Fibroblast of skin of left quadriceps (primary cell): Measurements from ENCODE around the gene NAP1L4.

Experiments used
- DNase-seq, 2 experiments: peaks; one replicate each; pipeline ENCODE4 v3.0.0-alpha.2; 2013; ENCODE audit warnings: low read depth in 2 of 2

NAP1L4 gene

DNA sequence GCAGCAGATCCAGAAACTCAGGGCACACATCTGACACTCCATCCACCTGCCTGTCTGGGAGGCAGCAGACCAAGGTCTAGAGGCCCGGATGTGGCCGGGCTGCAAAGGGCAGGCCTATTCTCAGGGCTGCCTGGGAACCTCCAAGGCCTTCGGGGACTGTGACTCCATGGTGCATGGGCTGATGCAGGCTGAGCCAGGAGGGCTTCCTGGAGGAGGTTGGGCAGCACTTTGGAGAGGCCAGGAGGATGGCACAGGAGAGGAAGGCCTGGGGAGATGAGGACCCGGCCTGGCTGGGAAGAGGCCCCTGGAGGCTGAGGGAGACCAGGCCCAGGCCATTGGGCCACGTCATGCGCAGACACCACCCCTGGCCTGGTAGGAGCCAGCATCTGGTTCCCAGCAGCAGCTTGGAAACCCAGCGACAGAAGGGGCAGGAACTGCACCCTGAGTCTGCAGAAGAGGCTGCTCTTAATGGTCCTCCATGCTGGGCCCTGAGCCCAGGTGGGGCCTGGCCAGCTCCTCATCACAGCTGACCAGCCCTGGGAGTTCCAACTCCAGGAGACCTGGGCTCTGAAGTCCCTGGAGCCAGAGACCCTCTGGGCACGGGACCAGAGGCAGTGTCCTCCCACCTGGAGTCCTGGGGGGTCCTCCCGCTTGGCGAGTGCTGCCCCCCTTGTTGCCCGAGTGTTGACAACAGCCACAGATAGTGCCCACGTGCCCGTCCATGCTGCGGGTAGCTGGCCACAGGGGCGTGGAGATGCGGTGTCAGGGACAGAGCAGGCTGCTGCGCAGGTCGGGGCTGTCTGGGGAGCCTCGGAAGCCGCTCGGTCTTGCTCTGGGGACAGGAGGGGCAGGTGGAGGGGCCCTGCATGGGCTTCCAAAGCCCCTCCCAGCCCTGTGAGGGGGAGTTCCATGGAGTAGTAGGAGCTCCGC is 68.4 kb downstream of the NAP1L4 start:
- DNase-seq: no peak

DNA sequence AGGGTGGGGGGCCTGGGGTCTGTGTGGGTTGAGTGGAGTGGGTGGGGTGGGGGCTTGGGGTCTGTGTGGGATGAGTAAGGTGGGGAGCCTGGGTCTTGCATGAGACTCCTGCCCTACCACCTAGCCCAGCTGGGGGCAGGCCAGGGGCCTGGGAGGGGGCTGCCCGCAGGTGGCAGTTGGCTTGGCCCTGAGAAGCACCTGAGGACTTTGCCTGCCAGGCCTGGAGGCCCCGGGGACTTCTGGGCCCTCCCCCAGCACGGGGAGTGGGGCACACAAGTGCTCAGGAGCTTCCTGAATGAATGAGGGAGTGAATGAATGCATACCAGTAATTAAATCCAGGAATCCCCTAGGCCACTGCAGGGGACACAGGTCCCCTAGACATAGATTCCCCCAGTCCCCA is 69.5 kb downstream of the NAP1L4 start:
- no peak for DNase-seq

DNA sequence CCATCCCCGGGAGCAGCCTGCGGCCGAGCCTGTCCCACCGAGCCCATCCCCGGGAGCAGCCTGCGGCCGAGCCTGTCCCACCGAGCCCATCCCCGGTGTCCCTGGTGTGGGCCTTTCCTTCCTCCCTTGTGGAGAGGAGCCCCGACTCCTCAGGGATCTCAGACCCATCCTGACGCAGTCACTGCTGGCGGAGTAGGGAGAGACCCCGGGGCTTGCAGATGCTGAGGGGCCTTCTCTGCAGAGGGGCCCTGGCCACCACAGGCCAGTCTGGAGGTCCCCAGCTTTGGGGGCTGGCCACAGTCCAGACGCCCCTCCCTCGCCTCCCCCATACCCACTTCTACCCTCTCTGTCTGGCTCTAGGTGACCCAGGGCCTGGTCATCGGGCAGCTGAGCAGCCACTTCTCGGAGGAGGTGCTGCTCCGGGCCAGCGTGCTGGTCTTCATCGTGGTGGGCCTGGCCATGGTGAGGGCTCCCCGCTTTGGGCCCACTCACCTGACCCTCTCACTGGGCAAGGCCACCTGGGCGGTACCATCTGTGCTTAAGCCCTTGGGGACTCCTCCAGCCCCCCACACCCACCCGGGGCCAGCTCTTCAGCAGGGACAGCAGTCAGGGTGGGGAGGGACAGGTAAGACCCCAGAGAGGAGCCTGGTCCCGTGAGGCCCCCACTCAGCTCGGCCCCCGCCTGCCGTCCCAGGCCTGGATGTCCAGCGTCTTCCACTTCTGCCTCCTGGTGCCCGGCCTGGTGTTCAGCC is 70.2 kb downstream of the NAP1L4 start:
- DNase-seq: no peak

DNA sequence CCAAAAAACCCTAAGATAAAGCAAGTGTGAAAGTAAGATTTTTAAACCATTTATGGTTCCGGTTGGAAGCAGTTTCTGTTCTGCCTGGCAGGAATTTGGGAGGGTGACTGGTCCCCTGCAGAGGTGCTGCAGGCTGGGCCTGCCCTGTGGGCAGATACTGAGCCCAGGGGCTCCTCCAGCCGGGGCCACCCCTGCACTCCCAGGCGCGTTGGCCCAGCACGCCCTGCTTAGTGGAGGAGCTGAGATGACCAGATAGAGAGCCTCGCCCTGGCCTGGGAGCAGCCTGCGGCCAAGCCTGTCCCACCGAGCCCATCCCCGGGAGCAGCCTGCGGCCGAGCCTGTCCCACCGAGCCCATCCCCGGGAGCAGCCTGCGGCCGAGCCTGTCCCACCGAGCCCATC is 70.9 kb downstream of the NAP1L4 start:
- DNase-seq: no peak

DNA sequence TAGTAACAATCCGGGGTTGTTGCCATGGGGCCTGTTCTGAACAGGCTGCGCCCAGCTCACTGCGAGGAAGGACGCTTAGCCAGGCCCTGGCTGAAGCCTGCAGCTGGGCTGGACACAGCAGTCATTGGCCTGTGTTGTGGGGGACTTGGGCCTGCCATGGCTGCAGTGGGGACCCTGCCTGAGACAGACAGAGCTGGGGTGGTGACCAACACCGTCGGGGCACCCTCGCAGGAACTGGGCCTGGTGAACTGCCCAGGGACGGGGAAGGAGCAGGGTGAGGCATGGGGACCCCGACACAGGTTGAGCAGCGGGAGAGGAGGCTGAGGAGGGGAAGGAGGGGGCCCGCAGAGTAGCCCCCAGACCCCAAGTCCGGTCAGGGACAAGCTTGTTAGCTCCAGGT is 71.8 kb downstream of the NAP1L4 start:
- DNase-seq: no peak

DNA sequence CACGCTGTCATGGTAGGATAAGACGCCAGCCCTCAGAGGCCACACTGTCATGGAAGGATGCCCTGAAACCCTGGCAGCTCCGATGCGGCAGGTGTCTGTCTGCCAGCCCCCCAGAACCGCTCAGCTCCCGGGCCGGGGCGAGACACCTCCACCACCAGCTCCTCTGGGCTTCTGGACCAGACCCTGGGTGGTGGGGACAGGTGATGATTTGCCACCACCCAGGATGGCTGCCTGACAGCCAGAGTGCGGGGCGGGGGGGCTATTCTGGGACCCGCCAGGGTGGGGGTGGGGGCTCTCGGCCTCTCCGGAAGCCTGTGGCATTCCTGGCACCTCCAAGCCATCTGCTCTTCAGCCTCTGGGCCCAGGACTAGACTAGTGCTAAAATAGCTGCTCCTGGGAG is 72.3 kb downstream of the NAP1L4 start:
- no peak for DNase-seq

DNA sequence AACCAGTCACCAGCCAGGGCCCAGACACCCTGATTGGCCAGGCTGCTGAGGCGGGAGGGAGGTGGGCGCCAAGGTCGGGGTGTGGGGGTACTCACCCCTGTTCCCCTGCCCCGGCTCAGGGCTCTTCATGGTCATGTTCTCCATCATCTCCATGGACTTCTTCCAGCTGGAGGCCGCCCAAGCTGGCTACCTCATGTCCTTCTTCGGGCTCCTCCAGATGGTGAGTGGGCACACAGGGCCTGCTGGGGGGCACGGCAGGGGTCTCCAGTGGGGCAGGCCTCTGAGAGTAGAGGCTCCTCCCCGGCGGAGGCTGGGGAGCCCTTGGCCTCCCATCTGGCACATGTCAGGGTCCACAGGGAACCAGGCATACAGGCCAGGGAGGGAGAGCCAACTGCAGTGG is 72.9 kb downstream of the NAP1L4 start:
- DNase-seq: no peak

DNA sequence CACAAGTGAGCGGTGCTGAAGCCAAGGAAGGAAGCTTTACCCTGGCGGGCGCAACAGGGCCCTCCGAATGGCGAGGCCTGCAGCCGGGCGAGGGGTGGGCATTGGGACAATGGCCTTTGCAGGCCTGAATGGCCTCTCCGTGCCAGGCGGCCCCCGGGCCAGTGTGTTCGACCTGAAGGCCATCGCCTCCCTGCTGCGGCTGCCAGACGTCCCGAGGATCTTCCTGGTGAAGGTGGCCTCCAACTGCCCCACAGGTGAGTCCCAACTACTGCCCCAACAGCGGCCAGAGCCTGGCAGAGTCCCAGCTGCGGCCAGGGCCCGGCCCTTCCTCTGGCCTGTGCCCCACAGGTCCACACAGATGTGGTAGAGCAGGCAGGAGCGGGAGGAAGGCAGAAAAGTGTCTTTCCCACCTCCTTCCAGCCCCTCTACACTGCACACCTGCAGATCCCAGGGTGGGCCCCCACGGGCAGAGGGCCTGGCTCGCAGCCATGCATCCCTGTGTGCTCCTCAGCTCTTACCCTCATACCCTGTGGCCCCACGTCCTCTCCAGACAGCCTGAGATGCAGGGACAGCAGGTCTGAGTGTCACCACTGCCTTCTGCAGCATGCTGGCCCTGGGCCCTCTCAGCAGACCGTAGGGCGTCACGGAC is 74.2 kb downstream of the NAP1L4 start:
- DNase-seq: no peak

DNA sequence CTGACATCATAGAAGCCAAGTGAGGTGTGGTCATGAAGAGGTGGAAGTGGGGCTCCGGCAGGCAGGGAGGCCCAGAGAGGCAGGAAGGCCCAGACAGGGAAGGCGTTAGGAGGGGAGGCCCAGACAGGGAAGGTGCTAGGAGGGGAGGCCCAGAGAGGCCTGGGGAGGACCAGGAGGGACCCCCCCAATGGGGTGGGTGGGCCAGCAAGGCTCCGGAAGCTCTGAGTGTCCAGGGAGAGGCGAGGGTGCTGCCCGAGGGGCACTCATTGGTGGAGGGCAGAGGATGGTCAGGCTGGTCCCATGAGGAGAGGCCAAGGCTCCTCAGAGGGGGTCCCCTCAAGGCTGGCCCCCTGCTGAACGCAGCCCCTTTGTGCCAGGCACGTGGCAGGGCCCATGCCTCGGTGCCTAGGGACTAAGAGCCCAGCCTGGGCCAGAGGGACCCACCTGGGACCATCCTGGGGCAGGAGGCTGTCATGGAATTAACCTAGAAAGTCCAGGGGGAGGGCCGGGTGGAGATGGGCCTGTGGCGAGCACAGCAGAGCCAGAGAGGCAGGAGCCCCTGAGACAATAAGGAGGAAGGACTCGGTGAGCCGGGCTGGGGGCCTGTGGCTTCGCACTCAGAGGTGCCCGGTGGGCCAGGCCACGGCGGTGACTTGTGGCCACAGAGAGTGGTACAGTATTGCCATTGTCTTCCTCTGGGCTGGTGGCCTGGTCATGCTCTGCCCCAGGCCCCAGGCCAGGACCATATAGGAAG is 75.1 kb downstream of the NAP1L4 start:
- DNase-seq: no peak

DNA sequence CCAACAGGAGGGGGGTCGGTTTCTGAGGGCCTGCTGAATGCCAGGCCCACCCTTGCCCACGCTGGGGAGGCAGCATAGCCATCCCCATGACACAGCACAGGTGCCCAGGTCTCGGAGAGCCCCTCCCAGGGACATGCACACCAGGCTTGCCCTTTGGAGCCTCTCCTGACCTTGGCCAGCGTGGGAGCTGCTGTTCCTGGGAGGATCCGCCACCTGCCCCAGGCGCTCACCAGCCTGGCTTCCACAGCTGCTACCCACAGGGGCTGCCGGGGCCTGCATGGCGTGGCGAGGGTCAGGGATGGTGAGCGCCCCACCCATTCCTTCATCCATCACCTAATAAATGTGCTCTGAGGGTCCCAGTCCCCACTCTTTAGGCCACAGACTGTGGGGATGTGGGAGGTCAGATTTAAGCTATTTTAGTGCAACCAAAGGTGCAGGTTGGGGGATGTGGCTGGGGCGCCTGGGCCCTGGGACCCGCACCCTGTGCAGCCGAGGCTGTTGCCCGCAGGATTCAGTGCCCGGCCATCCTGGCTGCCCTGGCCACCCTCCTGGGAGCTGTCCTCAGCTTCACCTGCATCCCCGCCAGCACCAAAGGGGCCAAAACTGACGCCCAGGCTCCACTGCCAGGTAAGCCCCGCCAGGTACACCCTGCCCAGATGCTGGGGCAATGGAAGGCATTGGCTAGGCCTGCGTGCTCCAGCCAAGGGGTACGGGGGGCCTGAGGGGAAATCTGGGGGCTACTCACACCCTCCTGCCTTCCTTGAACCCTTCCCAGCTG is 75.8 kb downstream of the NAP1L4 start:
- no peak for DNase-seq

DNA sequence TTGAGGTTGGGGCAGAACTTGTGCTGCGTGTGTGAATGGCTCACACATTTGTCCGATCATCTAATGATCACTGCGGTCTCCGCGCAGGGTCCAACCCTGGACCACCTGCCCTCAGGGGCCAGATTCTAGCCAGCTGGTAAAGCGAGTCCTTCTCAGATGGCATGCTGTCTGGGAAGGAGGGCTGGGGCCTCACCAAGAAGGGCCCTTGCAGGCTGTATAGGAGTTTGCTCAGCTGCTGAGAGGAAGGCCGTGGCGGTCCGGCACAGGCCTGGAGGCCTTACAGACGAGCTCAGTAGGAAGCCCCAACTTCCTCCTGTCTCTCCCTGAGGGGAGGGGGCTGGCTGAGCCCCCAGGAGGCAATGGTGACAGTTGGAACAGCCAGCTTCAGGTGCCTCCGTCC is 76.7 kb downstream of the NAP1L4 start:
- DNase-seq: no peak

DNA sequence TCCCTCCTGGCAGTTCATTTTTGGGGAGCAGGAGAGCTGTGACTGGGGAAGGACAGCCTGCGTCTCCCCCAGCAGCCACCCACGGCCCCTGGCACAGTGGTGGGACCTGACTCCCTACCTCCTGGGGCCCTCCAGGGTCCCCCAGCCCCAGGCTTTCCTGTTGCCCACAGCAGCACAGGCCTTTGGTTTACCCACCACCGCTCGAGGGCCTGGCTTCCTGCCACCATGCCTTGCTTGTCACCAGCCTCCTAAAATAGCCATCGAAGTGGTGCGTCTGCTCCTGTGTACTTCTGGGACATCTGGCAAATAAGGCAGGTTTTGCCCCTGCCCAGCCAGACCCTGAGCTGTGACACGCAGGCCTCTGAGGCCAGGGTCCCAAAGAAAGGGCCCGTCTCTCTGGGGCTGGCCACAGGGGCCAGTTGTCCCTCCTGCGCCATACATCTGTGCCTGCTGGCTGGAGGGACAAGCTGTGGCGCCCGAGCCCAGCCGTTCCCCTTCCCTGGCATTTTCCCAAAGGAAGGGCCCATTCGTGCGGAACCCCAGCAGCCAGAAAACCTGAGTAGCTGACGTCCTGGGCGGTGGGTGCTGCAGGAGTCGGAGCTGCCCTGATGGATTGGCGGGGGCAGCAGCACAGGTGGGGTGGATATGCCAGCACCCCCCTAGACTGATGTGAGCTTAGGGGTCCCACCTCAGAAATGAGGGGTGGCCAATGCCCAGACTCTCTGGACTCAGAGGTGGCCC is 77.5 kb downstream of the NAP1L4 start:
- DNase-seq: no peak

DNA sequence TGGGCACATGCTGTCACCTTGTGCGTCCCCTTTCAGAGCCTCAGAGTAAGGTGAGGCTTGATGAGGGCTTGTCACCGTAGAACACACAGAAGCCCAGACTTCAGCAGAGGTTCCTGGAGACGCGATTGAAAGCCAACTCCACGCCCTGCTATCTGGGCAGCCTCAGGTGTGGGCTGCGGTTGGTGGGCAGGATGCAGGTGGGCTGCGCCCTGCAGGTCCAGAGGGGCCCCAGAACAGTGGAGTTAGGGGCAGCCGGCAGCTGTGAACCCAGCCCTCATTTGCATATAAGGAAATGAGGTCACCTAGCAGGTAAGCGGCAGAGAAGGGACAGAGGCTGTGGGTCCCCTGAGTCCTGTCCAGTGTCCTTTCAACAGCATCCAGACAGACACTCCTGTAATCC is 78.4 kb downstream of the NAP1L4 start:
- no peak for DNase-seq

DNA sequence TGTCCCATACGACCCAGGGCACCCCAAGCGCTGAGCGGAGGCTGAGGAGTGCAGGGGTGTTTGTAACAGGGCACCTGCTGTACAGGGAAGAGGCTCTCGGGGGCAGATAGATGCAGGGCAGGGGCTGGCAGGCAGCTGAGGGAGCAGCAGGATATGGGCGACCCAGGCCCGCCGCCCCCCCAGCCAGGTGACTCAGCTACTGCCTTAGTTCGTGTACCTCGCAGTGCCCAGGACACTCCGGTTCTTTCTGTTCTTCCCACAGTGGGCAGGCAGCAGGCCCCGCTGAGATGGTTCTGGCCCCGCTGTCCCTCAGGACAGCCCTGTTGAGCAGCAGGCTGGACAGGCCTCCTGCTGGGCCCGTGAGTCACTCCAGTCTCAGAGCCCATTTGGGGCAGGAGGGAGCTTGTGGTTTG is 79.1 kb downstream of the NAP1L4 start:
- no peak for DNase-seq

DNA sequence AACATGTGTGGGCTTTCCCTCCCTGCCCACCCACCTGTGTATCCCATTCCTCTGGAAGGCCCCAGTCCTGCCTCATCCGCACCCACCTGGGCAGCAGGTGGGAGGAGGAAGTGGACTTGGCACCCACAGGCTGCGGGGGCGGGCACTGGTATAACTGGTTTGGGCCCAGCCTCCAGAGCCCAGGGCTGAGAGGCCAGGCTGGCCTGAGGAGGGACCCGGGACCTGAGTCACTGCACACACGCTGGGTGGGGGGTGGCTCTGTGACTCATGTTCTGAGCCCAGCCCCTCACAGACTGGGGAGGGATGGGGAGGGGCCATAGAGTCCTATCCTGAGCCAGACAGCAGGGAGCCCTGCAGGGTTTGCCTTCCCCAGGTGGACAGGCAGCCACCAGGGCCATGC is 79.6 kb downstream of the NAP1L4 start:
- peak; percentile 51 to 52 for DNase-seq

DNA sequence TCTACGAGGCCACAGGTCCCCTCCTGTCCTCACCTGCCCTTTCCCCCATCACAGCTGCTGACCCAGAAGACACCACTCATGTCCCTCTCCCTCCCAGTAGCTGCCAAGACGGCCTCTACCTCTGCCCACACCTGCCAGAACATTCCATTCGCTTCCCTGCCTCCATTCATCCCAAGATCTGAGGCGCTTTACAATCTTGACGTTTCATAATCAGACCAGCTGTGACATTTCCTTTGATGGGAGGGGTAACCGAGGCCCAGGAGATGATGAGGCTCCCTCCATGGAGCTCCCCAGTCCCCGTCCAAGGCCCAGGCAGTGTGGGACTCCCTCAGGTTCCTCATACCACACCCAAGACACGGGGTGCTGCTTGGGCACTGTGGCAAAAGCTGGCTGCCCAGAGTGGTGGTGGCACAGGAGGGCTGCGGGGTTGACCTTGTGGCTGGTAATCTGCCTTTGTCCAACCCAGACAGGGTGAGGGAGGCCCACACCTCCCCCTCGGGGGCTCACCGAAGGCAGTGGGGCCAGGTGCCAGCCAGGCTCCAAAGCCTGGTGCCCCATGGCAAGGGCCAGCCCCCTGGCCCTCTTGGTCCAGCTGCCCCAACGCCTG is 80.2 kb downstream of the NAP1L4 start:
- no peak for DNase-seq

DNA sequence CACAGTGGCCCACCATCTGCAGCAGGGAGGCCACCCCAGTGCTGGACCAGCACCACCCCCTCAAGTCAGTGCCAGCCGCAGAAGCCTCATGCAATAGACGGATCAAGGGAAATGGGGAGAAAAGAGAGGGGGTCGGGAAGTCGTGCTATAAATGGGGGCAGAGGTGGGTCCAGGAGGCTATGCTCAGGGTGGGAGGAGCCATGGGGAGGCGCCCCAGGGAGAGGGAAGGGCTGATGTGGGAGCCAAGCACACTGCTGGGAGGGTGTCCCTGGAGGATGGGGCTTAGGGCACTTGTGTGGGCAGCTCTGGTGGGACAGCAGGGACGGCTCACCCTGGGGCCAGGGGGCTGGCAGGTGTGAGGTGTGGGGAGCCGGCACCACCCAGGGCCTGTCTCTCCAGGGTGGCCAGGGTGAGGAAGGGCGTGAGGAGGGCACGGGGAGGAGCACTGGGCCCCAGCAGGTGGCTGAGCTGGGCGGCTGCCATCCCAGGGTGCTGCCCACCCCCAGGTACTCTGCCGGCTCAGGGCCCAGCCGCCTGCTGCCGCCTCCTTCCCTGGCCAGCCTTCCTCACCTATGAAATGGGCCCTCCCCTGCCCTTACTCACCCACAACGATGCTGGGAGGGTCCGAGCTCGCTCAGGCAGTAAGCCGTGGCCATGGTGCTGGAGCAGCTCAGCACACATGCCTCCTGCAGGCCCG is 80.9 kb downstream of the NAP1L4 start:
- DNase-seq: no peak

DNA sequence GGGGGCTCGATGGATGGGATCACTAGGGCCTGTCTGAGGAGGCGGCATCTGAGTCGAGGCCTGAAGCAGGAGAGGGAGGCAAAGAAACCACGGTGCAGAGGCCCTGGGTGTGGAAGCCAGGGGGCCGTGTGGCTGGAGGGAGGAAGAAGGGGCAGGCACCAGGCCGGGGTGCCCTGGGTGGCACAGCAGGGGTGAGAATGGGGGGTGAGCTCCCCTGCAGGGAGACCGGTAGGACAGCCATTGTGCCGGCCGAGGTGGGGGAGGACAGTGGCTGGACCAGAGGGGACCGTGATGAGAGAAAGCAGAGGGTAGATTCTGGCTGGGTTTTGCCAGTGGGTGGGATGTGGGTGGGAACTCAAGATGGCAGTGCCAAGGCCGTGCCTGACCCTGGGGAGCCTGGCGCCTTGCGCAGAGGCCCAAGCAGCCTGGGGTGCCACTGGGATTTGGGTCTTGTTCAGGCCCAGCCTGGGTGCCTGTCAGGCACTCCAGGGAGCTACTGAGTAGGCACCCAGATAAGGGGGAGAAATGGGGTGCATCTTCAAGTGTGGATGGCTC is 81.7 kb downstream of the NAP1L4 start:
- DNase-seq: no peak
